NT2/D1 (cell line): Measurements from ENCODE around the gene ARPC5L.

Experiments
- DNase-seq: peaks from one replicate; pipeline ENCODE4 v3.0.0-alpha.2; 2011; ENCODE audit warnings: low read depth, low spot score
- H3K27me3 ChIP-seq: 2 replicates; pipeline ENCODE4 v1.6.0; 2011; ENCODE audit warnings: mild to moderate bottlenecking; ENCODE audit not compliant: insufficient read length, insufficient read depth
- H3K36me3 ChIP-seq: 2 replicates; pipeline ENCODE4 v1.6.1; 2011; ENCODE audit warnings: mild to moderate bottlenecking, low read length, mixed read lengths; ENCODE audit not compliant: insufficient read depth, insufficient read length
- H3K4me1 ChIP-seq: 2 replicates; pipeline ENCODE4 v1.5.1; 2011; ENCODE audit not compliant: insufficient read depth, insufficient read length
- H3K4me3 ChIP-seq: 2 replicates; pipeline ENCODE4 v1.5.1; 2011; ENCODE audit warnings: low read depth; ENCODE audit not compliant: insufficient read length
- H3K9ac ChIP-seq: 2 replicates; pipeline ENCODE4 v1.6.0; 2011; ENCODE audit warnings: low read depth; ENCODE audit not compliant: insufficient read length
- H3K9me3 ChIP-seq: 2 replicates; pipeline ENCODE4 v1.5.1; 2011; ENCODE audit warnings: mild to moderate bottlenecking, low read length; ENCODE audit not compliant: insufficient read depth
- SUZ12 ChIP-seq: IDR thresholded peaks from 2 replicates; pipeline ENCODE4 v1.6.1; 2011; ENCODE audit not compliant: insufficient read length, insufficient read depth; ENCODE audit errors: extremely low read depth
- YY1 ChIP-seq: IDR thresholded peaks from 2 replicates; pipeline ENCODE4 v1.6.1; 2011; ENCODE audit not compliant: insufficient read length, insufficient read depth
- ZNF274 ChIP-seq: IDR thresholded peaks from 2 replicates; pipeline ENCODE4 v1.6.1; 2011; ENCODE audit warnings: mild to moderate bottlenecking, low read depth, low read length

The ARPC5L gene

GRCh38 chr9:124818431-124819281 lies 43.3 kb upstream of the ARPC5L start:
- H3K4me3 ChIP-seq: no peak overlapping the region
- no peak for DNase-seq
- no peaks in the 10 kb centered on the region for H3K27me3 ChIP-seq
- H3K9ac ChIP-seq: peak overlapping the region; percentile 34
- peaks cover 13% of the 10 kb centered on the region for H3K4me1 ChIP-seq
- TF ChIP-seq ZNF274 (no peak), SUZ12 (no peak), YY1 (no peak)
- no peaks in the 10 kb centered on the region for H3K36me3 ChIP-seq
- H3K9me3 ChIP-seq: no peaks in the 10 kb centered on the region

DNA sequence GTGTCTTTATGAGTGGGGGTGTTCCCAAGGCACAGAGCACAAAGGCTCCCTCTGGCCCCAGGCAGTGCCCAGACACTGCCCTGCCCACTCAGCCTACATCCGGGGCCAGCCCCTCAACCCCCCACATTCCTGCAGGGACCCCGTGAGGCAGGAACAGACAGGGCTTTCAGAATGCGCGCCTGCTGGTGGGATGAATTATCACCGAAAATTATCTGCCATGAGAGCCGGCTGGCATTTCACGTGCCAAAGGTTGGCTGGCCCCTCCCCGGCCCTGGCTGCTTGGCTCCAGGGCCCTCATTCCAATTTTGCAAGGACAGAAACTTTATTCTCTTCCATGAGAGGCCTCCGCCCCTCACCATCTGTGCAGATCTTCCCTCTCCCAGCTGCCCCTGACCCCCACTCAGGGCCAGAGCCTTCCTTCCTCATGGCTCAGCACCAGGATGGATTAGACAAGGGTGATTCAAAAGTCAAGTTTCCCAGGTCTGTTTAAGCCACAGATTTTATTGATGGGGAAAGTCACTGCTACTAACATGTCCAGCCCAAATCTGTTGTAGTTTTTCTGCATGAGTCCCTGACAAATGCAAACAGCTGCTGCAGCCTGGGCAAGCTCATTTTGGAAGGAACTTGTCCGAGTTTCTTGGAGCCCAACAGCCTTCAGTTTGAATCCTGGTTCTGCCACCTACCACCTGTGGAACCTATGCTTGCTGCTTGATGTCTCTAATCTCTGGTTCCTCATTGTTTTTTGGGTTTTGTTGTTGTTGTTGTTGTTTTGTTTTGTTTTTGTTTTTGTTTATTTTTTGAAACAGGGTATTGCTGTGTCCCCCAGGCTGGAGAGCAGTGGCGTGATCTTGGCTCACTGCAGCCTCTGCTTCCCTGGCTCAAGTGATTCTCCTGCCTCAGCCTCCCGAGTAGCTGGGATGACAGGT lies 41.0 kb upstream of the ARPC5L start:
- no peaks in the 10 kb centered on the region for H3K36me3 ChIP-seq
- TF ChIP-seq ZNF274 (no peak), YY1 (no peak), SUZ12 (no peak)
- no peak overlapping the region for H3K4me3 ChIP-seq
- no peak overlapping the region for H3K9ac ChIP-seq
- no peak for DNase-seq
- H3K27me3 ChIP-seq: no peaks in the 10 kb centered on the region
- peaks cover 13% of the 10 kb centered on the region for H3K4me1 ChIP-seq
- H3K9me3 ChIP-seq: no peaks in the 10 kb centered on the region

DNA sequence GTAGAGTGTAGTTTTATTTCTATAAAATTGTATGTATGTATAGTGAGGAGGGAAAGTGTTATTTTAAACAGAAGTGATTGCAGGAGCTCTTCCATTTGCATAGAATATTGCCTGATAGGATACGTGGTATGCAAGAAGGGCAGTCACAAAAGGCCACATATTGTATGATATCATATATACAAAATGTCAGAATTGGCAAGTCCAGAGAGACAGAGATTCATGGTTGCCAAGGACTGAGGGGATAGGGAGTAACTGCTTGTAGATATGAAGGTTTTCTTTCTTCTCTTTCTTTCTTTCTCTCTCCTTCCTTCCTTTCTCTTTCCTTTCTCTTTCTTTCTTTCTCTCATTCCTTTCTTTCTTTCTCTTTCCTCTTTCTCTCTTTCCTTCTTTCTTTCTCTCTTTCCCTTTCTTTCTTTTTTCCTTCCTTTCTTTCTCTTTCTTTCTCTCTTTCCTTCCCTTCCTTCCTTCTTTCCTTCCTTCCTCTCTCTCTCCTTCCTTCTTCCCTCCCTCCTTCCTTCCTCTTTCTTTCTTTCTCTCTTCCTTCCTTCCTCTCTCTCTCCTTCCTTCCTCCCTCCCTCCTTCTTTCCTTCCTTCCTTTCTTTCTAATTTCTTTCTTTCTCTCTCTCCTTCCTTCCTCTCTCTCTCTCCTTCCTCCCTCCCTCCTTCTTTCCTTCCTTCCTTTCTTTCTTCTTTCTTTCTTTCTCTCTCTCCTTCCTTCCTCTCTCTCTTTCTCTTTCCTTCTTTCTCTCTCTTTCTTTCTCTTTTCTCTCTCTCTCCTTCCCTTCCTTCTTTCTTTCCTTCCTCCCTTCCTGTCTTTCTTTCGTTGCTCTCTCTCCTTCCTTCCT lies 33.2 kb upstream of the ARPC5L start:
- no peaks in the 10 kb centered on the region for H3K9me3 ChIP-seq
- TF ChIP-seq ZNF274 (no peak), SUZ12 (no peak), YY1 (no peak)
- no peak overlapping the region for H3K9ac ChIP-seq
- H3K4me3 ChIP-seq: no peak overlapping the region
- H3K36me3 ChIP-seq: no peaks in the 10 kb centered on the region
- H3K4me1 ChIP-seq: peaks cover 3% of the 10 kb centered on the region
- no peak for DNase-seq
- H3K27me3 ChIP-seq: no peaks in the 10 kb centered on the region

- no peak overlapping the region for H3K4me3 ChIP-seq
- no peaks in the 10 kb centered on the region for H3K9me3 ChIP-seq
- H3K9ac ChIP-seq: no peak overlapping the region
- no peaks in the 10 kb centered on the region for H3K36me3 ChIP-seq
- DNase-seq: no peak
- TF ChIP-seq ZNF274 (no peak), YY1 (no peak), SUZ12 (no peak)
- H3K27me3 ChIP-seq: no peaks in the 10 kb centered on the region
- peaks cover 3% of the 10 kb centered on the region for H3K4me1 ChIP-seq
These were observed 32.6 kb upstream of the ARPC5L start for GRCh38 chr9:124829334-124829669.

- TF ChIP-seq ZNF274: no peak
- TF ChIP-seq SUZ12: no peak
- no peak for TF ChIP-seq YY1
- DNase-seq: no peak
- no peaks in the 10 kb centered on the region for H3K36me3 ChIP-seq
These were observed 31.3 kb upstream of the ARPC5L start for GRCh38 chr9:124830593-124830992.

DNA sequence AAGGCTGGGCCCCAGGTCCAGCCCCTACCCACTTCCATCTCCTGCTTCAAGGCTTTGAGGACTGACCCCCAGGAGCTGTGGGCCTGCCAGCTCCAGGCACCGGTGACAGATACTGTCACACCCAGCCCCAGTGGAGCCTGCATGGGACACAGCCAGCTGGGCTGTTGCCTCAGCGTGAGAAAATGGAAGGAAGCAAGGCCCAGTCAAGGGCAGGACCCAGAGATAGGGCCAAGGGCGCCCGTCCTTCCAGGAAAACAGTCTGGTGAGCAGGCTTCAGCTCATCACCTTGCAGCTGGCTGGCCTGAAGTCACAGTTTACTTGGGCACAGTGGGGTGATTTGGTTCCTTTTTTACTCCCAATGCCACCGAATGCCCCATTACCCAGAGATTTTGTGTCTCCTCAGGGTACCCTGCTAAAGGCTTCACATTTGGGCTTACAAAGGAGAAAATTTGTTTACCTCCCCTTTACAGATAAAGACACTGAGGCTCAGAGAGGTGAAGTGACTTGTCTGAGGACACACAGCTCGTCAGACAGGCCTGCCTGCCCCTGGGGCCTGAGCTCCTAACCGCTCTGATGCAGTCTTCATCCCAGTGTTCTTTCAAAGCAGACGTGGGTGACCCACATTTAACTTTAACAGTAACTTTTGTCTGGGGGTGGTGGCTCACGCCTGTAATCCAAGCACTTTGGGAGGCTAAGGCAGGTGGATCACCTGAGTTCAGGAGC lies 30.1 kb upstream of the ARPC5L start:
- no peak for DNase-seq
- peaks cover 6% of the 10 kb centered on the region for H3K4me1 ChIP-seq
- H3K4me3 ChIP-seq: no peak overlapping the region
- H3K9ac ChIP-seq: peak overlapping the region; percentile 32
- no peak for TF ChIP-seq YY1
- no peak for TF ChIP-seq ZNF274
- no peak for TF ChIP-seq SUZ12
- H3K9me3 ChIP-seq: no peaks in the 10 kb centered on the region
- H3K27me3 ChIP-seq: no peaks in the 10 kb centered on the region
- no peaks in the 10 kb centered on the region for H3K36me3 ChIP-seq

More at GRCh38 chr9:124830593-124830992, 31.3 kb upstream of the ARPC5L start:
- no peak overlapping the region for H3K9ac ChIP-seq
- H3K4me1 ChIP-seq: peaks cover 6% of the 10 kb centered on the region
- H3K27me3 ChIP-seq: no peaks in the 10 kb centered on the region
- no peak overlapping the region for H3K4me3 ChIP-seq
- no peaks in the 10 kb centered on the region for H3K9me3 ChIP-seq

GRCh38 chr9:124834591-124834990 lies 27.3 kb upstream of the ARPC5L start:
- Histone ChIP-seq H3K9me3 (no peaks in the 10 kb centered on the region), H3K4me3 (no peak overlapping the region), H3K9ac (no peak overlapping the region), H3K36me3 (no peaks in the 10 kb centered on the region), H3K27me3 (no peaks in the 10 kb centered on the region), H3K4me1 (peaks cover 6% of the 10 kb centered on the region)
- TF ChIP-seq SUZ12 (no peak), YY1 (no peak), ZNF274 (no peak)
- DNase-seq: no peak
